HCT116 (cell line): ENCODE results near the gene LIPK. TPM values are rescaled to one million over a fixed set of nuclear protein-coding genes. Genes with fewer than 3 reads are reported as not detected.

Source experiments
- ATAC-seq: fragments of 200-7000 bp; cut with Tn5 transposase; 2 replicates; pipeline ENCODE4 v1.9.1; 2020; ENCODE audit warnings: mild to moderate bottlenecking, moderate library complexity
- BruUV-seq: library from RNA; stranded (reverse); fragments of 400-500 nt; replicated peaks from 2 replicates; lab custom pipeline; 2021; lab: Mats Ljungman, UMichigan
- CTCF ChIA-PET: fragments of 300-600 bp; sonication (Branson Sonifier 250); formaldehyde crosslinking; loops from one replicate; lab custom pipeline; 2021; ENCODE audit warnings: antibody characterized with exemption; lab: Charles Lee
- POLR2A ChIA-PET: fragments of 300-600, 350-600 bp; sonication (Branson Sonifier 250); formaldehyde crosslinking; loops from one replicate; lab custom pipeline; 2021; ENCODE audit warnings: antibody characterized with exemption; lab: Charles Lee
- RAD21 ChIA-PET, 2 experiments: fragments of 300-600 bp; sonication (Branson Sonifier 250); formaldehyde crosslinking; loops; one replicate each; lab custom pipeline; 2023; ENCODE audit warnings: low total read pairs in 2 of 2; ENCODE audit not compliant: uncharacterized antibody in 2 of 2, unreplicated experiment in 2 of 2, low non-redundant PET in 1 of 2; lab: Charles Lee
- DNase-seq: peaks from one replicate; pipeline ENCODE4 v3.0.0-alpha.2; 2010; ENCODE audit warnings: low read depth, low spot score
- H2AFZ ChIP-seq: fragments of 200-600 bp; shearing (Covaris generic), sonication (generic); 2 replicates; pipeline ENCODE4 v1.6.1; 2017; ENCODE audit warnings: low read depth, mixed run types, mixed read lengths, antibody characterized with exemption, low read length; ENCODE audit not compliant: poor library complexity, severe bottlenecking
- H3K27ac ChIP-seq: 2 replicates; pipeline ENCODE4 v1.5.1; 2012; ENCODE audit warnings: low read depth, low read length
- H3K27me3 ChIP-seq: fragments of 200-600 bp; sonication (generic); 2 replicates; pipeline ENCODE4 v1.6.1; 2016; ENCODE audit warnings: mixed run types, low read length, mixed read lengths; ENCODE audit not compliant: insufficient read depth
- H3K36me3 ChIP-seq, 2 experiments: fragments of 200-500 bp in 1 of 2; fragments of 200-600 bp in 1 of 2; sonication (Bioruptor generic) in 1 of 2; sonication (generic) in 1 of 2; 2 replicates each; pipeline versions ENCODE4 v1.5.1 to v1.6.1; 2014 to 2016; ENCODE audit warnings: low read length in 2 of 2, inconsistent platforms in 1 of 2, mixed read lengths in 1 of 2, mixed run types in 1 of 2; ENCODE audit not compliant: insufficient read depth in 2 of 2, control insufficient read depth in 1 of 2
- H3K4me1 ChIP-seq, 2 experiments: fragments of 200-600 bp in 1 of 2; sonication (generic) in 1 of 2; 2 replicates each; pipeline versions ENCODE4 v1.5.1 to v1.6.1; 2012 to 2017; ENCODE audit warnings: low read length in 2 of 2, inconsistent platforms in 1 of 2, mild to moderate bottlenecking in 1 of 2, mixed read lengths in 1 of 2, mixed run types in 1 of 2, moderate library complexity in 1 of 2; ENCODE audit not compliant: insufficient read depth in 2 of 2, control insufficient read depth in 1 of 2
- H3K4me2 ChIP-seq: fragments of 200-600 bp; sonication (generic); 2 replicates; pipeline ENCODE4 v1.6.1; 2017; ENCODE audit warnings: mixed run types, low read length, mixed read lengths
- H3K4me3 ChIP-seq, 2 experiments: fragments of 200-600 bp in 1 of 2; sonication (generic) in 1 of 2; replicated peaks in 1 of 2; 2 replicates each; pipeline ENCODE4 v1.5.1; 2011 to 2016; ENCODE audit warnings: low read length in 2 of 2, control low read depth in 1 of 2, low read depth in 1 of 2, mild to moderate bottlenecking in 1 of 2, mixed read lengths in 1 of 2, mixed run types in 1 of 2
- H3K79me2 ChIP-seq: fragments of 200-600 bp; sonication (generic); 2 replicates; pipeline ENCODE4 v1.6.1; 2017; ENCODE audit warnings: mild to moderate bottlenecking, mixed run types, low read length, moderate library complexity, mixed read lengths; ENCODE audit not compliant: insufficient read depth
- H3K9ac ChIP-seq: fragments of 200-600 bp; sonication (generic); 2 replicates; pipeline ENCODE4 v1.6.1; 2016; ENCODE audit warnings: low read length, mixed read lengths
- H3K9me2 ChIP-seq: fragments of 200-600 bp; sonication (generic), shearing (Covaris generic); 2 replicates; pipeline ENCODE4 v1.6.1; 2017; ENCODE audit warnings: mixed run types, mild to moderate bottlenecking, moderate library complexity; ENCODE audit not compliant: insufficient read depth
- H3K9me3 ChIP-seq, 2 experiments: fragments of 200-500 bp in 1 of 2; fragments of 200-600 bp in 1 of 2; sonication (Bioruptor generic) in 1 of 2; sonication (generic) in 1 of 2; 2 replicates each; pipeline ENCODE4 v1.6.1; 2014 to 2017; ENCODE audit warnings: low read length in 2 of 2, mixed read lengths in 2 of 2, inconsistent platforms in 1 of 2, low read depth in 1 of 2, mild to moderate bottlenecking in 1 of 2, mixed run types in 1 of 2, moderate library complexity in 1 of 2; ENCODE audit not compliant: control insufficient read depth in 1 of 2, insufficient read depth in 1 of 2
- H4K20me1 ChIP-seq: fragments of 200-600 bp; sonication (generic), shearing (Covaris generic); 2 replicates; pipeline ENCODE4 v1.6.1; 2017; ENCODE audit warnings: mixed run types, mild to moderate bottlenecking, moderate library complexity; ENCODE audit not compliant: insufficient read depth
- CTCF ChIP-seq, 3 experiments: fragments of 200-600 bp in 1 of 3; sonication (generic) in 1 of 3; IDR thresholded peaks in 2 of 3; conservative IDR thresholded peaks in 1 of 3; 2 replicates each; pipeline ENCODE4 v1.5.1; 2012 to 2017; ENCODE audit warnings: low read depth in 2 of 3, low read length in 2 of 3, antibody characterized with exemption in 1 of 3, borderline replicate concordance in 1 of 3, control low read depth in 1 of 3, mild to moderate bottlenecking in 1 of 3, mixed read lengths in 1 of 3, mixed run types in 1 of 3, moderate library complexity in 1 of 3; ENCODE audit not compliant: insufficient read depth in 1 of 3
- ELF1 ChIP-seq: IDR thresholded peaks from 2 replicates; pipeline ENCODE4 v1.6.1; 2012; ENCODE audit warnings: low read depth, borderline replicate concordance
- EZH2phosphoT487 ChIP-seq: fragments of 200-600 bp; IDR thresholded peaks from 2 replicates; pipeline ENCODE4 v1.6.1; 2018; ENCODE audit warnings: antibody characterized with exemption, borderline replicate concordance
- TCF7L2 ChIP-seq: IDR thresholded peaks from 2 replicates; pipeline ENCODE4 v1.7.0; 2011; ENCODE audit warnings: borderline replicate concordance, inconsistent platforms; ENCODE audit not compliant: insufficient read depth, insufficient read length; ENCODE audit errors: extremely low read depth
- YY1 ChIP-seq: IDR thresholded peaks from 2 replicates; pipeline ENCODE4 v1.6.1; 2011; ENCODE audit warnings: low read length, low read depth, moderate library complexity, mild to moderate bottlenecking; ENCODE audit not compliant: insufficient replicate concordance; ENCODE audit errors: extremely low read depth
- ZNF274 ChIP-seq: fragments of 200-500 bp; sonication (Bioruptor generic); IDR thresholded peaks from 2 replicates; pipeline ENCODE4 v1.6.1; 2014; ENCODE audit warnings: mild to moderate bottlenecking, low read depth, low read length, inconsistent platforms
- intact Hi-C: fragments of 100-400 bp; cut with micrococcal nuclease; formaldehyde crosslinking; loops from 2 replicates; pipeline ENCODE4 v1.10.0; 2022
- total RNA-seq: library from RNA; stranded (reverse); gene quantifications from one replicate; pipeline ENCODE4 v1.2.1, GENCODE V29; 2021; ENCODE audit not compliant: unreplicated experiment
- TF ChIP-seq, protein P1 (sequence below): IDR thresholded peaks from 2 replicates; pipeline ENCODE4 v1.6.1; 2012; ENCODE audit warnings: low read depth

LIPK gene
- total RNA-seq, 1 experiment from 2014 or later, result not detected

- Histone ChIP-seq H3K9me3 (no peaks in the 10 kb centered on the region), H3K27me3 (no peaks in the 10 kb centered on the region), H3K36me3 (no peaks in the 10 kb centered on the region), H3K4me3 (no peak overlapping the region), H3K79me2 (no peaks in the 10 kb centered on the region), H3K9ac (no peak overlapping the region), H3K27ac (no peak overlapping the region), H3K4me2 (no peak overlapping the region), H3K9me2 (no peaks in the 10 kb centered on the region; the same call in 1 of the 2 replicates), H4K20me1 (no peaks in the 10 kb centered on the region), H3K4me1 (no peaks in the 10 kb centered on the region), H2AFZ (no peak overlapping the region)
- no peak for TF ChIP-seq ZNF274
- TF ChIP-seq, protein P1, sequence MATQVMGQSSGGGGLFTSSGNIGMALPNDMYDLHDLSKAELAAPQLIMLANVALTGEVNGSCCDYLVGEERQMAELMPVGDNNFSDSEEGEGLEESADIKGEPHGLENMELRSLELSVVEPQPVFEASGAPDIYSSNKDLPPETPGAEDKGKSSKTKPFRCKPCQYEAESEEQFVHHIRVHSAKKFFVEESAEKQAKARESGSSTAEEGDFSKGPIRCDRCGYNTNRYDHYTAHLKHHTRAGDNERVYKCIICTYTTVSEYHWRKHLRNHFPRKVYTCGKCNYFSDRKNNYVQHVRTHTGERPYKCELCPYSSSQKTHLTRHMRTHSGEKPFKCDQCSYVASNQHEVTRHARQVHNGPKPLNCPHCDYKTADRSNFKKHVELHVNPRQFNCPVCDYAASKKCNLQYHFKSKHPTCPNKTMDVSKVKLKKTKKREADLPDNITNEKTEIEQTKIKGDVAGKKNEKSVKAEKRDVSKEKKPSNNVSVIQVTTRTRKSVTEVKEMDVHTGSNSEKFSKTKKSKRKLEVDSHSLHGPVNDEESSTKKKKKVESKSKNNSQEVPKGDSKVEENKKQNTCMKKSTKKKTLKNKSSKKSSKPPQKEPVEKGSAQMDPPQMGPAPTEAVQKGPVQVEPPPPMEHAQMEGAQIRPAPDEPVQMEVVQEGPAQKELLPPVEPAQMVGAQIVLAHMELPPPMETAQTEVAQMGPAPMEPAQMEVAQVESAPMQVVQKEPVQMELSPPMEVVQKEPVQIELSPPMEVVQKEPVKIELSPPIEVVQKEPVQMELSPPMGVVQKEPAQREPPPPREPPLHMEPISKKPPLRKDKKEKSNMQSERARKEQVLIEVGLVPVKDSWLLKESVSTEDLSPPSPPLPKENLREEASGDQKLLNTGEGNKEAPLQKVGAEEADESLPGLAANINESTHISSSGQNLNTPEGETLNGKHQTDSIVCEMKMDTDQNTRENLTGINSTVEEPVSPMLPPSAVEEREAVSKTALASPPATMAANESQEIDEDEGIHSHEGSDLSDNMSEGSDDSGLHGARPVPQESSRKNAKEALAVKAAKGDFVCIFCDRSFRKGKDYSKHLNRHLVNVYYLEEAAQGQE, result no peak
- no peak for TF ChIP-seq EZH2phosphoT487
- TF ChIP-seq CTCF (IDR thresholded peaks at IDR 0.05 in 2 of 3, conservative IDR thresholded peaks at IDR 0.05 in 1 of 3; ENCODE audit: borderline replicate concordance in 1 of 3, insufficient read depth in 1 of 3, low read depth in 2 of 3, low read length in 2 of 3), result no peak
- no peak for TF ChIP-seq YY1
- TF ChIP-seq TCF7L2, result no peak
- TF ChIP-seq ELF1, result no peak
- ChIA-PET RAD21 (no interaction called here), POLR2A (no interaction called here), CTCF (no interaction called here)
- intact Hi-C loops, result no loop called here
- DNase-seq, result no peak
- no TSS peak for BruUV-seq
- no peak for ATAC-seq
These were observed 80.2 kb downstream of the LIPK start for GRCh38 chr10:88786032-88786770.
